Spinal cord (tissue), 10 donors: ENCODE results near the gene RAD51B. TPM values are rescaled to one million over a fixed set of nuclear protein-coding genes. Genes with fewer than 3 reads are reported as not detected.

Experiments used
- DNase-seq, 6 donors: peaks; one replicate each; pipeline versions ENCODE4 v3.0.0 to v3.0.0-alpha.2; 2013 to 2015; ENCODE audit warnings: low spot score in 6 of 6, low read depth in 4 of 6
- H3K27ac ChIP-seq: one replicate; pipeline ENCODE4 v1.5.1; 2013; ENCODE audit warnings: low read depth, low read length, control low read depth
- H3K27me3 ChIP-seq: one replicate; pipeline ENCODE4 v1.6.1; 2013; ENCODE audit warnings: low read length; ENCODE audit not compliant: control insufficient read depth, insufficient read depth
- H3K36me3 ChIP-seq: one replicate; pipeline ENCODE4 v1.6.1; 2013; ENCODE audit warnings: low read length; ENCODE audit not compliant: control insufficient read depth, insufficient read depth
- H3K4me1 ChIP-seq: one replicate; pipeline ENCODE4 v1.6.1; 2013; ENCODE audit warnings: low read length; ENCODE audit not compliant: control insufficient read depth, insufficient read depth
- H3K4me3 ChIP-seq: one replicate; pipeline ENCODE4 v1.5.1; 2013; ENCODE audit warnings: low read depth, low read length, control low read depth
- H3K9me3 ChIP-seq: one replicate; pipeline ENCODE4 v1.6.1; 2013; ENCODE audit warnings: low read length; ENCODE audit not compliant: control insufficient read depth, insufficient read depth
- WGBS: methylation state at CpG from one replicate; pipeline ENCODE4 v1.1.5; 2013; ENCODE audit warnings: missing lambda C conversion rate; ENCODE audit not compliant: insufficient coverage; 5-methylcytosine and 5-hydroxymethylcytosine counted together
- polyA plus RNA-seq, 2 donors: library from polyadenylated mRNA; unstranded; fragments of 120-200 nt; gene quantifications; one replicate each; pipeline ENCODE4 v1.2.1, GENCODE V29; 2013; ENCODE audit not compliant: insufficient read length in 2 of 2
- total RNA-seq, 2 donors: library from RNA; depleted of rRNA in 1 of 2; stranded (reverse); fragments of 120-200 nt in 1 of 2; fragments of >200 nt in 1 of 2; gene quantifications; one replicate each; pipeline versions ENCODE4 v1.2.3 to v1.2.4, GENCODE V29; 2013 to 2014
- donor health status: healthy.

The RAD51B gene
- total and polyA plus RNA-seq, 4 donors = 5.7 to 28.9 (median 14.4) TPM

GRCh38 chr14:67918838-67919237 lies 99.3 kb downstream of the RAD51B start:
- H3K27me3 ChIP-seq = no peaks in the 10 kb centered on the region
- H3K9me3 ChIP-seq = no peaks in the 10 kb centered on the region
- H3K4me3 ChIP-seq = no peak overlapping the region
- H3K4me1 ChIP-seq = no peaks in the 10 kb centered on the region
- H3K36me3 ChIP-seq = no peaks in the 10 kb centered on the region
- no peak for DNase-seq
- no peak overlapping the region for H3K27ac ChIP-seq

GRCh38 chr14:67919259-67920032 lies 99.9 kb downstream of the RAD51B start:
- no peaks in the 10 kb centered on the region for H3K9me3 ChIP-seq
- no peaks in the 10 kb centered on the region for H3K4me1 ChIP-seq
- DNase-seq = no peak
- no peak overlapping the region for H3K27ac ChIP-seq
- no peaks in the 10 kb centered on the region for H3K27me3 ChIP-seq
- no peaks in the 10 kb centered on the region for H3K36me3 ChIP-seq
- WGBS = 70% methylated on average over 2 of the region's 7 CpGs
- H3K4me3 ChIP-seq = no peak overlapping the region

GRCh38 chr14:67926821-67927220 lies 107.2 kb downstream of the RAD51B start:
- no peak overlapping the region for H3K27ac ChIP-seq
- 90% methylated on average over 3 of the region's 3 CpGs for WGBS
- H3K4me1 ChIP-seq = no peaks in the 10 kb centered on the region
- no peak overlapping the region for H3K4me3 ChIP-seq
- peaks cover 6% of the 10 kb centered on the region for H3K9me3 ChIP-seq
- H3K36me3 ChIP-seq = no peaks in the 10 kb centered on the region
- no peak for DNase-seq
- H3K27me3 ChIP-seq = no peaks in the 10 kb centered on the region

GRCh38 chr14:67927244-67927643 lies 107.7 kb downstream of the RAD51B start:
- H3K9me3 ChIP-seq = peaks cover 6% of the 10 kb centered on the region
- H3K4me1 ChIP-seq = peaks cover under 1% of the 10 kb centered on the region
- no peak overlapping the region for H3K27ac ChIP-seq
- DNase-seq = no peak
- no peak overlapping the region for H3K4me3 ChIP-seq
- WGBS = no CpG with 5 or more reads among the region's 4 CpGs
- H3K27me3 ChIP-seq = no peaks in the 10 kb centered on the region
- H3K36me3 ChIP-seq = no peaks in the 10 kb centered on the region

GRCh38 chr14:67928375-67928774 lies 108.8 kb downstream of the RAD51B start:
- 85% methylated on average over 5 of the region's 11 CpGs for WGBS
- H3K4me3 ChIP-seq = no peak overlapping the region

GRCh38 chr14:67932708-67933246 lies 113.2 kb downstream of the RAD51B start:
- Histone ChIP-seq H3K27ac (no peak overlapping the region), H3K36me3 (no peaks in the 10 kb centered on the region), H3K27me3 (no peaks in the 10 kb centered on the region), H3K4me1 (peaks cover 7% of the 10 kb centered on the region), H3K4me3 (no peak overlapping the region), H3K9me3 (no peaks in the 10 kb centered on the region)
- WGBS = 83% methylated on average over 2 of the region's 4 CpGs
- DNase-seq = no peak

More at GRCh38 chr14:67928375-67928774, 108.8 kb downstream of the RAD51B start:
- no peaks in the 10 kb centered on the region for H3K27me3 ChIP-seq
- no peak overlapping the region for H3K27ac ChIP-seq
- DNase-seq = no peak
- H3K36me3 ChIP-seq = no peaks in the 10 kb centered on the region
- peaks cover 7% of the 10 kb centered on the region for H3K4me1 ChIP-seq
- H3K9me3 ChIP-seq = peaks cover 6% of the 10 kb centered on the region

GRCh38 chr14:67933266-67933665 lies 113.7 kb downstream of the RAD51B start:
- Histone ChIP-seq H3K4me3 (no peak overlapping the region), H3K27ac (no peak overlapping the region), H3K27me3 (no peaks in the 10 kb centered on the region), H3K4me1 (peaks cover 7% of the 10 kb centered on the region), H3K9me3 (no peaks in the 10 kb centered on the region), H3K36me3 (no peaks in the 10 kb centered on the region)
- DNase-seq = no peak

GRCh38 chr14:67934087-67934486 lies 114.5 kb downstream of the RAD51B start:
- H3K4me3 ChIP-seq = no peak overlapping the region
- peak in 4 of 6 donors; percentile 72 to 97 (median 86) for DNase-seq
- H3K36me3 ChIP-seq = no peaks in the 10 kb centered on the region
- H3K27ac ChIP-seq = peak overlapping the region; percentile 8
- WGBS = no CpG with 5 or more reads among the region's 1 CpG
- H3K9me3 ChIP-seq = no peaks in the 10 kb centered on the region
- no peaks in the 10 kb centered on the region for H3K27me3 ChIP-seq
- peaks cover 7% of the 10 kb centered on the region for H3K4me1 ChIP-seq

GRCh38 chr14:67934862-67935261 lies 115.3 kb downstream of the RAD51B start:
- Histone ChIP-seq H3K27me3 (no peaks in the 10 kb centered on the region), H3K4me1 (peaks cover 7% of the 10 kb centered on the region), H3K9me3 (no peaks in the 10 kb centered on the region), H3K4me3 (no peak overlapping the region), H3K27ac (peak overlapping the region; percentile 8), H3K36me3 (no peaks in the 10 kb centered on the region)
- DNase-seq = no peak
- WGBS = no CpG with 5 or more reads among the region's 1 CpG

GRCh38 chr14:67935371-67935770 lies 115.8 kb downstream of the RAD51B start:
- H3K36me3 ChIP-seq = no peaks in the 10 kb centered on the region
- H3K4me1 ChIP-seq = peaks cover 9% of the 10 kb centered on the region
- H3K4me3 ChIP-seq = no peak overlapping the region
- DNase-seq = no peak
- no peaks in the 10 kb centered on the region for H3K27me3 ChIP-seq
- H3K27ac ChIP-seq = no peak overlapping the region
- WGBS = no CpG with 5 or more reads among the region's 2 CpGs
- H3K9me3 ChIP-seq = no peaks in the 10 kb centered on the region
